Measurements from ENCODE around the gene NVL.

GRCh38 chr1:224266915-224267856, 62.8 kb downstream of the NVL start:
- TF ChIP-seq, protein P1, sequence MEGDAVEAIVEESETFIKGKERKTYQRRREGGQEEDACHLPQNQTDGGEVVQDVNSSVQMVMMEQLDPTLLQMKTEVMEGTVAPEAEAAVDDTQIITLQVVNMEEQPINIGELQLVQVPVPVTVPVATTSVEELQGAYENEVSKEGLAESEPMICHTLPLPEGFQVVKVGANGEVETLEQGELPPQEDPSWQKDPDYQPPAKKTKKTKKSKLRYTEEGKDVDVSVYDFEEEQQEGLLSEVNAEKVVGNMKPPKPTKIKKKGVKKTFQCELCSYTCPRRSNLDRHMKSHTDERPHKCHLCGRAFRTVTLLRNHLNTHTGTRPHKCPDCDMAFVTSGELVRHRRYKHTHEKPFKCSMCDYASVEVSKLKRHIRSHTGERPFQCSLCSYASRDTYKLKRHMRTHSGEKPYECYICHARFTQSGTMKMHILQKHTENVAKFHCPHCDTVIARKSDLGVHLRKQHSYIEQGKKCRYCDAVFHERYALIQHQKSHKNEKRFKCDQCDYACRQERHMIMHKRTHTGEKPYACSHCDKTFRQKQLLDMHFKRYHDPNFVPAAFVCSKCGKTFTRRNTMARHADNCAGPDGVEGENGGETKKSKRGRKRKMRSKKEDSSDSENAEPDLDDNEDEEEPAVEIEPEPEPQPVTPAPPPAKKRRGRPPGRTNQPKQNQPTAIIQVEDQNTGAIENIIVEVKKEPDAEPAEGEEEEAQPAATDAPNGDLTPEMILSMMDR (IDR thresholded peaks at IDR 0.05), result no peak
- no peak for TF ChIP-seq POLR2A (IDR thresholded peaks at IDR 0.05)
